GM12891 (cell line): ENCODE measurements around the gene NEK6.
A peak's percentile ranks its signal among the peaks of the same experiment; 100 is the strongest.

Source experiments
- DNase-seq: peaks from one replicate; pipeline ENCODE4 v3.0.0; 2011; ENCODE audit warnings: low spot score; ENCODE audit not compliant: insufficient read length
- FAIRE-seq: peaks from 2 replicates; lab custom pipeline; 2011; peaks lifted over from hg19 to GRCh38; lab: Jason Lieb, UNC
- PAX5 ChIP-seq: IDR thresholded peaks from 2 replicates; pipeline ENCODE4 v1.6.1; 2011; ENCODE audit warnings: low read length, moderate library complexity, mild to moderate bottlenecking; ENCODE audit not compliant: insufficient read depth, severe bottlenecking
- POLR2A ChIP-seq: IDR thresholded peaks from 2 replicates; pipeline ENCODE4 v1.6.1; 2011; ENCODE audit warnings: low read depth, low read length, control low read depth
- POLR2AphosphoS5 ChIP-seq: IDR thresholded peaks from 2 replicates; pipeline ENCODE4 v1.6.1; 2011; ENCODE audit warnings: low read depth, low read length, control low read depth
- POU2F2 ChIP-seq: IDR thresholded peaks from 2 replicates; pipeline ENCODE4 v1.6.1; 2011; ENCODE audit warnings: low read depth, mild to moderate bottlenecking, control low read depth, low read length, moderate library complexity
- SPI1 ChIP-seq: IDR thresholded peaks from 2 replicates; pipeline ENCODE4 v1.6.1; 2011; ENCODE audit warnings: low read depth, low read length, control low read depth
- TAF1 ChIP-seq: IDR thresholded peaks from 2 replicates; pipeline ENCODE4 v1.6.1; 2011; ENCODE audit warnings: low read depth, low read length, control low read depth

NEK6 gene

DNA sequence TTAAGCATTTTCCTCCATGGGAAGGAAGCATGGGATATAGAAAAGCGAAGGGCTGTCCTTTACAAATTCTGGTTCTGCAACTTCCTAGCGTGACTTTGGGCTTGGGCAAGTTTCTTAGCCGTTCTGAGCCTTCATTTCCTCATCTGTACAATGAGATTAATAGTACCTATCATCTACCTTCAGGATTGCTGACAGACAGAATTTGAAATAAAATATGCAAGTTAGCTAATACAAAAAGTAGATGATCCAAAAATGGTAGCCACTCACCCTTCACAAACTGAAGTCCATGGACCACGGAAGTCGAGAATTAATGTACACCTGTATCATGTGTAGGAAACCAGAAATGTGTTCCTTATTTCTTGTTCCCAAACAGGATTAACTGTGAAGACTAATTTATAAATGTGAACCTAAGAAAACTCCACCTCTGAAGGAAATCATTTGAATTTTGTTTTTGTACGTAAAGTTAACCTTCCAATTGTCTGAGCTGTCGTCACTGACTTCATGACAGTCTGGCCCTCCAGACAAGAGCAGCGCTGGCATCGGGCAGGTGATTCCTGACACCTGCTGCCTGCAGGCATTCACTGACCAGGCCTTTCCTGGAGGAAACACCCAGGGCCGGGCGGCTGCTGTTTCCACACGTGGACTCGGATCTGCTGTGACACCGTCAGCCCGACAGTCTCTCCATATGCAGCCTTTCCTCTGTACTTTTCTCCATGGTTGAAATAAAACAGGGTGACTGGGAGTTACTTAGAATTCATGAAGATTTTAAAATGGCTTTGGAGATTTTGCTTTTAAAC lies 94.1 kb downstream of the NEK6 start:
- FAIRE-seq = no peak
- no peak for TF ChIP-seq POLR2A
- no peak for TF ChIP-seq POU2F2
- no peak for TF ChIP-seq PAX5
- no peak for TF ChIP-seq POLR2AphosphoS5
- TF ChIP-seq SPI1 = no peak
- no peak for TF ChIP-seq TAF1
- no peak for DNase-seq

DNA sequence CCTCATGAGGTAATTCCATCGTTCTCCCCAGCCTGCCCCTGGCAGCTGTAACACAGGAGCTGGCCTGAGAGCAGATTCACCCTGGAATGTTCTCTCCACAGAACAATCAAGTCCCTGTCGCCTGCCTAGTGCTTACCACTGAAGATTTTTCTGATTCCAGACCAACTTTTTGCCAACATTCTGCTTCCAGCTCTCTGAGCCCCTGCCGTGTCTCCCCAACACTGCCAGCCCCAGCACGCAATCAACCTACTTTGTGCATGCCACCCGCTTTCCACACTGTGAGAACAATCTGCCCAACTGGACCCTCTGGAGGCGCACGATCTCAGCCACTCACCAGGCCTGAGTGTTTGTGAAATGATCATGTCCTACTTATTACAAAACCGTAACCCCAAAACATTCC lies 94.9 kb downstream of the NEK6 start:
- TF ChIP-seq POLR2AphosphoS5 (peak; percentile 18; the same call in 1 of the 2 replicates), TAF1 (no peak)
- FAIRE-seq (no peak), DNase-seq (no peak)

DNA sequence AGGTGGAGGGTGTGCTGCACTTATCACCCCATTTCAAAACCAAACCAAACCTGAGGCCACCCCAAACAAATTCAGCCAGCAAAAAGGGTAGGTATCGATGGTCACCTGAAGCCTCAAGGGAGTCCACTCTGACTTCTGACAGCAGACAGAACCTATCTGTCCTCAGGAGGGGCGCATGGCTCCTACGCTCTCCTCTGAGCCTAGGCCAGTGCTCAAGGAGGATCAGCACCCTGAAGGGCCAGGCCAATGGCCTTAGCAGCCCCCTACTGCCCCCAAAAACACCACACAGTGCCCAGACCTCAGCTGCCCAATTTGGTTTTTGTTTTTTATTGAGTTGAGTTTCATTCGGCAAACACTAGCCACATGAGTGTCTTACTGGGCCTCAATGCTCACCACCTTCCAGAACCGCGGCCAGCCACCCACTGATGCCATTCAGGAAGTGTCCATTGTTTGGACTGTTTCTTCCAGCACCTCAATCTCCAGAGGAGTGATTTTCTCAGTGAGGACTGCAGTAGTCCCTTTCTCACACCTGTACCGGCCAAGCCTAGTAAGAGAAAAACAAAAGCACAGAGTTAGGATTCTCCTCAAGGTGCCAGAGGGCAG lies 95.5 kb downstream of the NEK6 start:
- TF ChIP-seq POLR2AphosphoS5 = no peak
- no peak for TF ChIP-seq TAF1
- TF ChIP-seq POU2F2 = no peak
- no peak for TF ChIP-seq PAX5
- no peak for TF ChIP-seq POLR2A
- no peak for TF ChIP-seq SPI1
- DNase-seq (no peak), FAIRE-seq (no peak)

DNA sequence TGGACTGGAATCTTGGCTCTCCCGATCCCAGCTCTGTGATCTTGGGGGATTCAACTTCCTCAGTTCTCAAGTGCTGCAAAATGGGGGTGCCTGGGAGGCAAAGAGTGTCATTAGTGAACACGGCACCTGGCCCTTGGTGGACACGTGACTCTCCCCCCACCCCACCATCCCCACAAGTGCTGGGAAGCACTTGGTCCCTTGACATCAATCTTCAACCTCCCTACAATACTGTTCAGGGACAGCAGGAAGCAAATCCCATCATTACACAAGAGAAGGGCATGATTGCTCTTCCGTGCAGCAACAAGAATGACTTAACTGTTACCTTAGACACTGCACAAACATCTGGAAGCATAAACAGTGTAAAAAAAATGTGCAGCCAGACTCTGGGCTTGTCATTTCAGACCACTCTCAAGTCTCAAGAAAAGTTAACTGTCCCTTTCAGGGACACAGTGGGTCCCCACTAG lies 96.1 kb downstream of the NEK6 start:
- DNase-seq (no peak), FAIRE-seq (no peak)
- TF ChIP-seq TAF1 (no peak), POU2F2 (no peak; the same call in 1 of the 2 replicates), POLR2A (peak; percentile 38; the same call in 1 of the 2 replicates), PAX5 (no peak)

DNA sequence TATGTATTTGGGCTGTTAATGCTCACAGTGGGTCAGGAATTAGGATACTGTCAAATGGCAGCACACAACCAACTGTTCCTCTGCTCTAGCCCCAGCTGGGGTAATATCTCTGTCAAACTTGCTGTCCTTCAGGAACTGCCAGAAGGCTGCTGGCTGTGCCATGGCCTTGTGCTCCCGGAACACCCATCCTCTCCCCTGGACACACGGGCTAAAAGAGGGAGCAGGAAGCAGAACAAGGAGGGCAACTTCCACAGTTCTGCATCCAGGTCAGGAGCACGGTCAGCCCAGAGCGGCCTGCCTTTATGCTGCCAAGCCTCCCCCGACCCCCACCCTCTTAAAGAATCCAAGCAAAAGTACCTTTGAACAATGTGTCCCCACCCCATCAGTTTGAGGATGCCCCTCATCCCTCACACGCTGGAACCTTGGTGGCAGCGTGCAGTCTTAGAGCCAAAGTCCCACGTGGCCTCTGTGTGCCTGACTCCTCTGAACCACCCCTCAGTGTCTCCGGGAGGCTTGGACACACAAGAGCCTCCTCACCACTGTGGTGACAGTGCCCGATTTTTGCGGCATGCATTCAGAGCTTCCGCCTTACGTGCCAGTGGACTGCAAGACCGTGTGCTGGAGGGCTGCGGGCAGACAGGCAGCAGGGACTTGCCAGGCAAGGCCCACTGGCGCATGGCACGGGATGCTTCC lies 96.7 kb downstream of the NEK6 start:
- FAIRE-seq = no peak
- no peak for DNase-seq
- TF ChIP-seq POU2F2 (0 out of 2 replicates have a peak, but pooled peaks have one; percentile 43), SPI1 (no peak), POLR2A (0 out of 2 replicates have a peak, but pooled peaks have one; percentile 0), POLR2AphosphoS5 (peak; percentile 75; the same call in 1 of the 2 replicates), PAX5 (no peak)

DNA sequence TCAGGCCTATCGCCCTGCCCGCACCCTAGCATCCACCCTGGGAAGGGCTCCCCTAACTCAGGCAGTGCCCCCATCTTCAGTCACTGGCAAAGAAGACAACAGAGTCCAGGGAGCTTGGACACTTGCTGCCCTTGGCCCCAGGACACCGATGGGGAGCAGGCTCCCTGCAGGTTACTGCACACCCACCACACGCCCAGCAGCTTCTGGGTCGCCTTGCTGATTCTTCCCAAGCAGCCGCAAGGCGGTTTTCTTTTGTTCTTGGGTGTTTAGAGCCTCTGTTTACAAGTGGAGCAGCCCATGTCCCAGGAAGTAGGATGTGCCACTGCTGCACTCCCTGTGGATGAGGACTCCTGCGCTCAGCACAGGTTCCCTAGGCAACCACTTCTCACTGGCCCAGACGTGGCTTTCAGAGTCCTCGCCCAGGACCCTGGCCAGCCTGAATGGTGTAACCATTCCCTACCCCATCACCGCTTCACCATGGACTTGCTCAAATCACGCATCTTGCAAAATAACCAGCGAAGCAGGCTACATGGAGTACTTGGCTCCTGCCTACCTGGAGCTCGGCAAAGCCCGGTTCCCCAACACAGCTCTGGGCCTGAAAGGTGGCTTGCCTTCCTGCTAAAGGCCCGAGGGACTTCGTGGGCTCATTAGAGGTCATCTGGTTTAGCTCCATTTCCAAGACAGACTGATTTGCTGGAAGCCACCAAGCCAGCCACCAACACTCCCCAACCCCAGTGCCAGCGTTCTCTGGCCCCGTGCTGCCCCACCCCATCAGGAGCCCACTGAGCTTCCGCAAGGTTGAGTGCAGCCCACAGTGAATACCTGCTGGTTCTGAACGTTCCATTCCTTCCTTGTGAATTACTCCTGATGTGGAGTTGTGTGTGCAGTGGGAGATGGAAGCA lies 97.5 kb downstream of the NEK6 start:
- DNase-seq = no peak
- no peak for FAIRE-seq
- TF ChIP-seq POLR2A (no peak), TAF1 (no peak), POLR2AphosphoS5 (peak; percentile 6), POU2F2 (0 out of 2 replicates have a peak, but pooled peaks have one; percentile 15)

DNA sequence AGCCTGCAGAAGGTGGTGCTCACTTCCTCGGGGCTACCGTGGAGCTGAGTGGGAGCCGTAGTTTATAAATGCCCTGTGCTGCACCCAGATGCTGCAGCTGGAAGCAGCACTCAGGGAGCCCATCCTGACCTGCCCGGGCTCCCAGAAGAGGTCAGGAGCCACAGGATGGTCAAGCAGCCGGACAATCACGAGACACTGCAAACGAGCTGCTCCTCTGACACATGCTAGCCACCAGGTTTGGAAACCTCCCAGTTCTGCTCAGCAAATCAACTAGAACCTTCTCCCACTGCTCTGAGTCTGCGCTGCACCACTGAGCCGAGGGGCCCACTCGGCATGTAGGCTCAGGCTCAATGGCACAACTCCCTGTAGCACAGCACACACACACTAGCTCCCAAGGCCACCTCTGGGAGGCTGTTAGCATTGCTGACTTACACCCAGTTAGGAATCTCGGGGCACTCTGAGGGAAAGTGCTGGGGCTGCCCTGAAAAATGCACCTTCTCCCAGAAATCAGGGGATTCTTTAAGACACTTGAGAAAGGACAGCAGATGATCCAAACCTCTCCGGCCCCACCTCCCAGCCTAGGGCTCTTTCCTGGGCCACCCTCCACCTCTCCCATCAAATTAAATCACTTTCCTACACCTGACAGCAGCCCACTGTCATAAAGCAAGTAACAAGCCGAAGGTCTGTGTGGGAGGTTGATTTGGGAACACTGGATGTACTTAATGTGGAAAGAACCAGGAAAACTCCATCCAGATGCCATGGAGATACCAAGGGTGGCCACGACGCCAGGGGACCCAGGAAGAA lies 98.4 kb downstream of the NEK6 start:
- FAIRE-seq = no peak
- TF ChIP-seq POLR2AphosphoS5 = no peak; the same call in 1 of the 2 replicates
- no peak for TF ChIP-seq TAF1
- TF ChIP-seq POU2F2 = 0 out of 2 replicates have a peak, but pooled peaks have one; percentile 41
- TF ChIP-seq SPI1 = no peak
- TF ChIP-seq PAX5 = no peak
- peak; percentile 62 for TF ChIP-seq POLR2A
- no peak for DNase-seq

DNA sequence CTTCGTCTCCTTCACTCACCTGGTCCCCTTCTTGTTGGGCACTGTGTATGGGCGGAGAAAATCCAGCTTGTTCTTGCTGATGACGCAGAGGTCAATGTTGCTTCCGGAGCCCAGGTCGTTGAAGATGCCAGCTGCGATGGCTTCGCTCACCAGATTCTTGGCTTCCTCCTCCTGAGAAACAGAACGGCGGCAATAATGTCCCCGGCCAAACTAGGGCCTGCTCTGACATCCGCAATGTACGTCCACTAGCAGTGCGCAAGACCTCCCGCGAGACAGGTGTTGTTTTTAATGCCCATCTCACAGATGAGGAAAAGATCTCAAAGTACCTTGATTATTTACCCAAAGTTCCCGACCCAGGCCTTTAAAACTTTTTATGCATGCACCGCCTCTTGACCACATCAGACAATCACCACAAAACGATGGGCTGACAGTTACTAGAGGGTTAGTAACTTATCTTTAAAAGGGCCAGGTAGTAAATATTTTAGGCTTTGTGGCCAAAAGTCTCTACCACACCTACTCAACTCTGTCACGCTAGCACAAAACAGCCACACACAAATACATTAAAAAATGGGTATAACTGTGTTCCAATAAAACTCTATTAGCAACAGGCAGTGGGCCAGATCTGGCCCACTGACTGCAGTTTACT lies 99.1 kb downstream of the NEK6 start:
- no peak for DNase-seq
- FAIRE-seq = no peak
- TF ChIP-seq SPI1 (no peak), POLR2A (0 out of 2 replicates have a peak, but pooled peaks have one; percentile 13), POLR2AphosphoS5 (0 out of 2 replicates have a peak, but pooled peaks have one; percentile 51)
